HCT116 (cell line): Measurements from ENCODE around the gene ANKRD55. TPM values are rescaled to one million over a fixed set of nuclear protein-coding genes. Genes with fewer than 3 reads are reported as not detected.

Experiments used
- ATAC-seq: fragments of 200-7000 bp; cut with Tn5 transposase; 2 replicates; pipeline ENCODE4 v1.9.1; 2020; ENCODE audit warnings: mild to moderate bottlenecking, moderate library complexity
- BruUV-seq: library from RNA; stranded (reverse); fragments of 400-500 nt; replicated peaks from 2 replicates; lab custom pipeline; 2021; lab: Mats Ljungman, UMichigan
- CTCF ChIA-PET: fragments of 300-600 bp; sonication (Branson Sonifier 250); formaldehyde crosslinking; loops from one replicate; lab custom pipeline; 2021; ENCODE audit warnings: antibody characterized with exemption; lab: Charles Lee
- POLR2A ChIA-PET: fragments of 300-600, 350-600 bp; sonication (Branson Sonifier 250); formaldehyde crosslinking; loops from one replicate; lab custom pipeline; 2021; ENCODE audit warnings: antibody characterized with exemption; lab: Charles Lee
- RAD21 ChIA-PET, 2 experiments: fragments of 300-600 bp; sonication (Branson Sonifier 250); formaldehyde crosslinking; loops; one replicate each; lab custom pipeline; 2023; ENCODE audit warnings: low total read pairs in 2 of 2; ENCODE audit not compliant: uncharacterized antibody in 2 of 2, unreplicated experiment in 2 of 2, low non-redundant PET in 1 of 2; lab: Charles Lee
- DNase-seq: peaks from one replicate; pipeline ENCODE4 v3.0.0-alpha.2; 2010; ENCODE audit warnings: low read depth, low spot score
- H2AFZ ChIP-seq: fragments of 200-600 bp; shearing (Covaris generic), sonication (generic); 2 replicates; pipeline ENCODE4 v1.6.1; 2017; ENCODE audit warnings: low read depth, mixed run types, mixed read lengths, antibody characterized with exemption, low read length; ENCODE audit not compliant: poor library complexity, severe bottlenecking
- H3K27ac ChIP-seq: 2 replicates; pipeline ENCODE4 v1.5.1; 2012; ENCODE audit warnings: low read depth, low read length
- H3K27me3 ChIP-seq: fragments of 200-600 bp; sonication (generic); 2 replicates; pipeline ENCODE4 v1.6.1; 2016; ENCODE audit warnings: mixed run types, low read length, mixed read lengths; ENCODE audit not compliant: insufficient read depth
- H3K36me3 ChIP-seq, 2 experiments: fragments of 200-500 bp in 1 of 2; fragments of 200-600 bp in 1 of 2; sonication (Bioruptor generic) in 1 of 2; sonication (generic) in 1 of 2; 2 replicates each; pipeline versions ENCODE4 v1.5.1 to v1.6.1; 2014 to 2016; ENCODE audit warnings: low read length in 2 of 2, inconsistent platforms in 1 of 2, mixed read lengths in 1 of 2, mixed run types in 1 of 2; ENCODE audit not compliant: insufficient read depth in 2 of 2, control insufficient read depth in 1 of 2
- H3K4me1 ChIP-seq, 2 experiments: fragments of 200-600 bp in 1 of 2; sonication (generic) in 1 of 2; 2 replicates each; pipeline versions ENCODE4 v1.5.1 to v1.6.1; 2012 to 2017; ENCODE audit warnings: low read length in 2 of 2, inconsistent platforms in 1 of 2, mild to moderate bottlenecking in 1 of 2, mixed read lengths in 1 of 2, mixed run types in 1 of 2, moderate library complexity in 1 of 2; ENCODE audit not compliant: insufficient read depth in 2 of 2, control insufficient read depth in 1 of 2
- H3K4me2 ChIP-seq: fragments of 200-600 bp; sonication (generic); 2 replicates; pipeline ENCODE4 v1.6.1; 2017; ENCODE audit warnings: mixed run types, low read length, mixed read lengths
- H3K4me3 ChIP-seq, 2 experiments: fragments of 200-600 bp in 1 of 2; sonication (generic) in 1 of 2; replicated peaks in 1 of 2; 2 replicates each; pipeline ENCODE4 v1.5.1; 2011 to 2016; ENCODE audit warnings: low read length in 2 of 2, control low read depth in 1 of 2, low read depth in 1 of 2, mild to moderate bottlenecking in 1 of 2, mixed read lengths in 1 of 2, mixed run types in 1 of 2
- H3K79me2 ChIP-seq: fragments of 200-600 bp; sonication (generic); 2 replicates; pipeline ENCODE4 v1.6.1; 2017; ENCODE audit warnings: mild to moderate bottlenecking, mixed run types, low read length, moderate library complexity, mixed read lengths; ENCODE audit not compliant: insufficient read depth
- H3K9ac ChIP-seq: fragments of 200-600 bp; sonication (generic); 2 replicates; pipeline ENCODE4 v1.6.1; 2016; ENCODE audit warnings: low read length, mixed read lengths
- H3K9me2 ChIP-seq: fragments of 200-600 bp; sonication (generic), shearing (Covaris generic); 2 replicates; pipeline ENCODE4 v1.6.1; 2017; ENCODE audit warnings: mixed run types, mild to moderate bottlenecking, moderate library complexity; ENCODE audit not compliant: insufficient read depth
- H3K9me3 ChIP-seq, 2 experiments: fragments of 200-500 bp in 1 of 2; fragments of 200-600 bp in 1 of 2; sonication (Bioruptor generic) in 1 of 2; sonication (generic) in 1 of 2; 2 replicates each; pipeline ENCODE4 v1.6.1; 2014 to 2017; ENCODE audit warnings: low read length in 2 of 2, mixed read lengths in 2 of 2, inconsistent platforms in 1 of 2, low read depth in 1 of 2, mild to moderate bottlenecking in 1 of 2, mixed run types in 1 of 2, moderate library complexity in 1 of 2; ENCODE audit not compliant: control insufficient read depth in 1 of 2, insufficient read depth in 1 of 2
- H4K20me1 ChIP-seq: fragments of 200-600 bp; sonication (generic), shearing (Covaris generic); 2 replicates; pipeline ENCODE4 v1.6.1; 2017; ENCODE audit warnings: mixed run types, mild to moderate bottlenecking, moderate library complexity; ENCODE audit not compliant: insufficient read depth
- ATF3 ChIP-seq: IDR thresholded peaks from 2 replicates; pipeline ENCODE4 v1.6.1; 2012
- CBX3 ChIP-seq: IDR thresholded peaks from 2 replicates; pipeline ENCODE4 v1.6.1; 2012; ENCODE audit warnings: low read depth
- CEBPB ChIP-seq: IDR thresholded peaks from 2 replicates; pipeline ENCODE4 v1.6.1; 2012; ENCODE audit warnings: low read depth
- CTCF ChIP-seq, 3 experiments: fragments of 200-600 bp in 1 of 3; sonication (generic) in 1 of 3; IDR thresholded peaks in 2 of 3; conservative IDR thresholded peaks in 1 of 3; 2 replicates each; pipeline ENCODE4 v1.5.1; 2012 to 2017; ENCODE audit warnings: low read depth in 2 of 3, low read length in 2 of 3, antibody characterized with exemption in 1 of 3, borderline replicate concordance in 1 of 3, control low read depth in 1 of 3, mild to moderate bottlenecking in 1 of 3, mixed read lengths in 1 of 3, mixed run types in 1 of 3, moderate library complexity in 1 of 3; ENCODE audit not compliant: insufficient read depth in 1 of 3
- EGR1 ChIP-seq: IDR thresholded peaks from 2 replicates; pipeline ENCODE4 v1.6.1; 2012; ENCODE audit warnings: low read depth
- EZH2 ChIP-seq: fragments of 200-600 bp; sonication (generic); IDR thresholded peaks from 2 replicates; pipeline ENCODE4 v1.6.1; 2017; ENCODE audit warnings: antibody characterized with exemption, mixed run types
- EZH2phosphoT487 ChIP-seq: fragments of 200-600 bp; IDR thresholded peaks from 2 replicates; pipeline ENCODE4 v1.6.1; 2018; ENCODE audit warnings: antibody characterized with exemption, borderline replicate concordance
- FOSL1 ChIP-seq: IDR thresholded peaks from 2 replicates; pipeline ENCODE4 v1.6.1; 2012; ENCODE audit warnings: low read depth
- JUND ChIP-seq: IDR thresholded peaks from 2 replicates; pipeline ENCODE4 v1.6.1; 2012
- MAX ChIP-seq: IDR thresholded peaks from 2 replicates; pipeline ENCODE4 v1.6.1; 2012
- POLR2AphosphoS5 ChIP-seq: IDR thresholded peaks from 2 replicates; pipeline ENCODE4 v1.6.1; 2011; ENCODE audit warnings: mild to moderate bottlenecking, low read depth, low read length, moderate library complexity
- RAD21 ChIP-seq: IDR thresholded peaks from 2 replicates; pipeline ENCODE4 v1.6.1; 2012; ENCODE audit warnings: low read depth, mild to moderate bottlenecking
- REST ChIP-seq: IDR thresholded peaks from 2 replicates; pipeline ENCODE4 v1.6.1; 2012; ENCODE audit warnings: low read depth
- SIN3A ChIP-seq: IDR thresholded peaks from 2 replicates; pipeline ENCODE4 v1.6.1; 2012; ENCODE audit warnings: low read depth
- SP1 ChIP-seq: IDR thresholded peaks from 2 replicates; pipeline ENCODE4 v1.6.1; 2012; ENCODE audit warnings: low read depth
- YY1 ChIP-seq: IDR thresholded peaks from 2 replicates; pipeline ENCODE4 v1.6.1; 2011; ENCODE audit warnings: low read length, low read depth, moderate library complexity, mild to moderate bottlenecking; ENCODE audit not compliant: insufficient replicate concordance; ENCODE audit errors: extremely low read depth
- ZBTB33 ChIP-seq: IDR thresholded peaks from 2 replicates; pipeline ENCODE4 v1.6.1; 2011; ENCODE audit warnings: mild to moderate bottlenecking, low read length, moderate library complexity; ENCODE audit not compliant: insufficient replicate concordance; ENCODE audit errors: extremely low read depth
- ZFX ChIP-seq: fragments of 450-650 bp; IDR thresholded peaks from 2 replicates; pipeline ENCODE4 v1.6.1; 2017
- ZNF274 ChIP-seq: fragments of 200-500 bp; sonication (Bioruptor generic); IDR thresholded peaks from 2 replicates; pipeline ENCODE4 v1.6.1; 2014; ENCODE audit warnings: mild to moderate bottlenecking, low read depth, low read length, inconsistent platforms
- intact Hi-C: fragments of 100-400 bp; cut with micrococcal nuclease; formaldehyde crosslinking; loops from 2 replicates; pipeline ENCODE4 v1.10.0; 2022
- total RNA-seq: library from RNA; stranded (reverse); gene quantifications from one replicate; pipeline ENCODE4 v1.2.1, GENCODE V29; 2021; ENCODE audit not compliant: unreplicated experiment

ANKRD55 gene
- total RNA-seq, 1 experiment from 2014 or later = not detected

- Histone ChIP-seq H4K20me1 (no peaks in the 10 kb centered on the region), H3K9me2 (no peaks in the 10 kb centered on the region), H3K4me2 (no peak overlapping the region), H3K9me3 (no peaks in the 10 kb centered on the region), H3K27ac (no peak overlapping the region), H3K4me1 (peaks cover 0 to 8% of the 10 kb centered on the region in 2 experiments; a peak in 2 of 4 replicates), H3K4me3 (no peak overlapping the region), H3K27me3 (no peaks in the 10 kb centered on the region), H3K36me3 (no peaks in the 10 kb centered on the region), H2AFZ (no peak overlapping the region), H3K9ac (no peak overlapping the region), H3K79me2 (no peaks in the 10 kb centered on the region)
- DNase-seq (no peak), ATAC-seq (no peak)
- intact Hi-C loops = no loop called here
- BruUV-seq = no TSS peak
- CTCF ChIA-PET = no interaction called here
- TF ChIP-seq CTCF (IDR thresholded peaks at IDR 0.05 in 2 of 3, conservative IDR thresholded peaks at IDR 0.05 in 1 of 3; ENCODE audit: borderline replicate concordance in 1 of 3, insufficient read depth in 1 of 3, low read depth in 2 of 3, low read length in 2 of 3) (no peak), CEBPB (no peak), ZNF274 (no peak), EZH2phosphoT487 (no peak), EGR1 (no peak), SIN3A (no peak), ZBTB33 (no peak), POLR2AphosphoS5 (no peak), YY1 (no peak), CBX3 (no peak), REST (no peak), ZFX (no peak), EZH2 (no peak), MAX (no peak), JUND (no peak), ATF3 (no peak), RAD21 (no peak), SP1 (no peak), FOSL1 (no peak)
- RAD21 ChIA-PET = no interaction called here
- POLR2A ChIA-PET = no interaction called here
Measured at GRCh38 chr5:56152437-56152836, 80.7 kb downstream of the ANKRD55 start.
